HG03066 (cell line): Measurements from ENCODE around the gene ADRA2C.

Experiments used
- ATAC-seq: cut with Tn5 transposase; IDR thresholded peaks from one replicate; pipeline ENCODE4 v1.9.1; 2021; ENCODE audit warnings: low read depth; ENCODE audit not compliant: unreplicated experiment

The ADRA2C gene

DNA sequence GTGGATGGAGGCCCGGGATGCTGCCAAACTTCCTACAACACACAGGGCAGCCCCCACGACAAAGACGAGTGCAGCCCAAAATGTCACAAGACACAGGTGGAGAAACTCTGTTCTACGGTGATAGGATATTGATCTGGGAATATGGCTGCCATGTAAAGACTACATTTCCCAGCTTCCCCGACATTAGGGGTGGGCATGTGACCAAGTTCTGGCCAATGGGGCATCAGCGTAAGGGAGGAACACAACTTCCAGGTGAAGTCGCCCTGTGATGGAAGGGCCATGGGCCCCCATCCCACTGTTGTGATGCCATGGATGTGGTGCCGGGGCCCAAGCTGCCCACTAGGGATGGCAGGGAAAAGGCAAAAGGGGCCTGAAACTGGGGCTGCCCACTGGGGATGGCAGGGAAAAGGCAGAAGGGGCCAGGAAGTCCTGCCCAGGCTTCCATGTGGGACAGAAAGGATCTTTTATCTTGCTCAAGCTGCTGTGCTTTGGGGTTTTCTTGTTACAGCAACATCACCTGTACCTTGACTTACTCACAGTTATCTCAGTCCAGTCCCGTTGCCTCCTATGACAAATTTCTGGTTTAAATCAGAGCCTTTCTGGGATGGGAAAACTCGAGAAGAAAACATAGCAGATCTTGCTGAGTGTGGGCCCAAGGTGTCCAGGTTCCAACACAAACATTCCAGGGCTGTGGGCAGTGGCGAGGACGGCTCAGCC is 9.7 kb upstream of the ADRA2C start:
- no peak for ATAC-seq

DNA sequence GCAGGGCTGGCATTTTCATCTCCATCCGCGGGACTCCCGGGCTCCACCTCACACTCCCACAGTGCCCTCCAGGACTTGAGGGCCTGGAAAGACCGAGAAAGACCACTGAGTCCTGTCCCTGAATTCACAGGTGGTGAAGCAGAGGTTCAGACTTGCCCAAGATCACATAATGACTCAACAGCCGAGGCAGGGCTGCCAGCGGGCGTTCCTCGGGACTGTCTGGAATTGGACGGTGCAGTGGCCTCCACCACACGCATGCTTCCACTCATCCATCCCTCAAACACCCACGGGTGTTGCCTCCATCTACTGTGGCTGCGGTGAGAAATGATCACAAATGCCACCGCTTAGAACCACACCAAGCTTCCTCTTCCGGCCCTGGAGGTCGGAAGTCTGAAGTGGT is 6.9 kb upstream of the ADRA2C start:
- no peak for ATAC-seq

DNA sequence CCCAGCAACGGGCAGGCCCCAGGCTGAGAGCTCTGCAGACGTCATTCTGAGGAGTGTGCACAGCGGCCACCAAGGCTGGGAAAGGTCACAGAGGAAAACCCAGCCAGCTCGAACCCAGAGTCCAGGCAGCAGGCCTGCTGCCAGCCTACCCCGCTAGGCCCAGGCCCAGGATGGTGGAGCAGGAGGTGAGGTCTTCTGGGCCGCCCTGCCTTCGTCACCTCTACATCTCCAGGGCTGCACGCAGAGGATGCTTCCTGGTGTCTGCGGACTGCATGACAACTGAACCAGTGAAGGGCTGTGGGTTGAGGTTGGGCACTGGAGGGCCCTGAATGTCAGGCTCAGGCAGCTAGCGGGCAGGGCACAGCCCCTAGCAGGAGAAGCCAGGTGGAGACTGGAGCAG is 5.8 kb upstream of the ADRA2C start:
- no peak for ATAC-seq

DNA sequence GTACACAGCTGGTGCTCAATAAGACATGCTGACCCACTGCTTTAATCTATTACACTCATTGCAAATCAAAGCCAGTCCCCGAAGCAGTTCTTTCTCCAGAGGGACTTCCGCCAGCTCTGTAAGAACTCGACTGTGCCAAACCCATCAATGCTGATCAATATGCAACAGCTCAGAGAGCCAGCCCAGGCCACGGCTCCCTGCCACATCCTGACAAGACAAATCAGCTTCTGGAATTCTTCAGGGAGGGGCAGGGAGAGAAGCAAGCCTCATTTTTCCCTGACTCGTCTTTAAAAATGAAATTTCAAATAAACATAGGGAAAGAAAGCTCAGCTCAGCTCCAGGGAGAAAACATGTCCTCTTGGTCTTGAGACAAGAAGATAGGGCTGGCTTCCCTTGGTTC is 5.3 kb upstream of the ADRA2C start:
- no peak for ATAC-seq

DNA sequence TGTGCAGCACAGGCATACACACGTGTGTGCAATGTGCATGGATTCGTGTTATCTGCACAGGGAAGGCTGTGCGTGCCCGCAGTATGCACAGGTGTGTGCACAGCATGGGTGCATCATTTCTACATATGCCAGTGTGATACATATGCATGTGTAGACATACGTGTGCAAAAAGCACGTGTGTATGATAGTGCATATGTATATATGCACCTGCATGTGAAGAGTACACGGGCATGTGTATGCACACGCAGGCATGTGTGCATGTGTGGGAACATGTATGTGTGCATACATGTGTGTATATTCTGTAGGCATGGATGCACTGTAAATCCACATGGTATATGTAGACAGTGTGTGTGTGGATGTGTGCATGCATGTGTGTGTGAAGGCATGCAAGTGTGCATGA is 3.9 kb upstream of the ADRA2C start:
- ATAC-seq: no peak

DNA sequence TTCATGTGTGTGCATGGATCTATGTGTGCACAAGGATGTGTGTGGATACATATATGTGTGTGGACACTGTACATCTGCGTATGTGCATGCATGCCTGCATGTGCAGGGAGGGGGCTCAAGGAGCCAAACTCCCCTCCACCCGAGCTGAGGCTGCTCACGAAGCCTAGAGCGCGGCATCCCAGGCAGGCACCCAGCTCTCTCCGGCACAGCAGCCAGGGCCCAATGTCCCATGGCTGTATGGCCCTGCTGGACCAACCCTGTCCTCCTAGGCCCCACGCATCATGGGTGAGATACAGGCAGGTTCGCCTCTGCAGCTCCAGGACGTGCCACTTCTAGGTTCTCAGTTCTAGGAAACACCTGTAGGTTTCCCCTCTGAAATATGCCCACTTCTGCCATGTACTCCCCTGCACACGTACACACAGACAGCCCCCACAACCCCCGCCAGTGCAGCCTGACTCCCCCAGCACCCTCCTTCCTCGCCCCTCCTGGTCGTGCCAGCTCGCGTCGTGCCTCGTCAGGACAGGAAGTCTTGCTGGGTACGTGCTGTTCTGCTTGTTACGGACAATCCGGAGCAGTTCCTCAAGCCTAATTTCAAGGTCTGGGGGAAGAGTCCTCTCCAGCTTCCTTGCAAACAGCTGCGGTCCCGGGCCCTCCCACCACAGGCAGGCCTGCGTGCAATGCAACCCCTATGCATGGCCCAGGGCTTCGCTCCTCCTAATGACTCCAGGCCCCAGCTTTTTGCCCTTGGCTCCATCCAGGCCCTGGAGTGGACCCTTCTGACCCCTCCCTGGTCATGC is 3.2 kb upstream of the ADRA2C start:
- no peak for ATAC-seq

DNA sequence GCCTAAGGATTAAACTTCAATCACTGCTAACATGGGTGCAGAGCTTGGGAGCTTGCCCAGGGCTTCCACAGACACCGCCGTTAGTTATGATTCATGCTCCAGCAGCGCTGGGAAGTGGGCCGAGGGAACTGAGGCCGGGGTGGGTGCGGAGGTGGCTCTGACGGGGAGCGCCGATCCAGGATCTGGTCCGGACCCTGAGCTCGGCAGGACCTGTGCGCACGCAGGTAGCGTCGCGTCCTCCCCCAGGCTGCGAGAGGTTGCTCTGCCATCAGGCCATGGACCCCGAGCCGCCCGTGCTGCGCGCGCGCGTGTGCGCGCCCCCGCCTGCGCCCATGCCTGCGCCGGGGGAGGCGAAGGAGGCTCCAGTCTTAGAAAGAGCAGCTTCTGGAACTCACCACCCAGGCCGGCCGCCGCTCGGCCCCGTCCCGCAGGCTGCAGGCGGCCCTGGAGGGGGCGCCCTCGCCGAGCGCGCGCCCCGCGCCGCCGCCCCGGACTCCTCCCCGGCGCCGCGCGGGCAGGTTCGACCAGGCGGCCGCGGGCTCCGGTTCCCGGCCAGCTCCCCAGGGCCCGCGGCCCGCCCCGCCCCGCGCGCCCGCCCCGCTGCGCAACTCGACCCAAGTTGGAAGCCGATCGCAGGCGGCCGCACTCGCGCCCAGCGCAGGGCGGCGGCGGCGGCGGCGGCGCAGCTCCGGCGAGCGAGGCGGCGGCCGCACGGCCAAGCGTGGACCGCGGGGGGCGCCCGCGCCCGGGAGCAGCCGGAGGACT is 732 bp upstream of the ADRA2C start:
- ATAC-seq: no peak

DNA sequence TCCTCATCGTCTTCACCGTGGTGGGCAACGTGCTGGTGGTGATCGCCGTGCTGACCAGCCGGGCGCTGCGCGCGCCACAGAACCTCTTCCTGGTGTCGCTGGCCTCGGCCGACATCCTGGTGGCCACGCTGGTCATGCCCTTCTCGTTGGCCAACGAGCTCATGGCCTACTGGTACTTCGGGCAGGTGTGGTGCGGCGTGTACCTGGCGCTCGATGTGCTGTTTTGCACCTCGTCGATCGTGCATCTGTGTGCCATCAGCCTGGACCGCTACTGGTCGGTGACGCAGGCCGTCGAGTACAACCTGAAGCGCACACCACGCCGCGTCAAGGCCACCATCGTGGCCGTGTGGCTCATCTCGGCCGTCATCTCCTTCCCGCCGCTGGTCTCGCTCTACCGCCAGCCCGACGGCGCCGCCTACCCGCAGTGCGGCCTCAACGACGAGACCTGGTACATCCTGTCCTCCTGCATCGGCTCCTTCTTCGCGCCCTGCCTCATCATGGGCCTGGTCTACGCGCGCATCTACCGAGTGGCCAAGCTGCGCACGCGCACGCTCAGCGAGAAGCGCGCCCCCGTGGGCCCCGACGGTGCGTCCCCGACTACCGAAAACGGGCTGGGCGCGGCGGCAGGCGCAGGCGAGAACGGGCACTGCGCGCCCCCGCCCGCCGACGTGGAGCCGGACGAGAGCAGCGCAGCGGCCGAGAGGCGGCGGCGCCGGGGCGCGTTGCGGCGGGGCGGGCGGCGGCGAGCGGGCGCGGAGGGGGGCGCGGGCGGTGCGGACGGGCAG is 792 bp downstream of the ADRA2C start:
- ATAC-seq: no peak

DNA sequence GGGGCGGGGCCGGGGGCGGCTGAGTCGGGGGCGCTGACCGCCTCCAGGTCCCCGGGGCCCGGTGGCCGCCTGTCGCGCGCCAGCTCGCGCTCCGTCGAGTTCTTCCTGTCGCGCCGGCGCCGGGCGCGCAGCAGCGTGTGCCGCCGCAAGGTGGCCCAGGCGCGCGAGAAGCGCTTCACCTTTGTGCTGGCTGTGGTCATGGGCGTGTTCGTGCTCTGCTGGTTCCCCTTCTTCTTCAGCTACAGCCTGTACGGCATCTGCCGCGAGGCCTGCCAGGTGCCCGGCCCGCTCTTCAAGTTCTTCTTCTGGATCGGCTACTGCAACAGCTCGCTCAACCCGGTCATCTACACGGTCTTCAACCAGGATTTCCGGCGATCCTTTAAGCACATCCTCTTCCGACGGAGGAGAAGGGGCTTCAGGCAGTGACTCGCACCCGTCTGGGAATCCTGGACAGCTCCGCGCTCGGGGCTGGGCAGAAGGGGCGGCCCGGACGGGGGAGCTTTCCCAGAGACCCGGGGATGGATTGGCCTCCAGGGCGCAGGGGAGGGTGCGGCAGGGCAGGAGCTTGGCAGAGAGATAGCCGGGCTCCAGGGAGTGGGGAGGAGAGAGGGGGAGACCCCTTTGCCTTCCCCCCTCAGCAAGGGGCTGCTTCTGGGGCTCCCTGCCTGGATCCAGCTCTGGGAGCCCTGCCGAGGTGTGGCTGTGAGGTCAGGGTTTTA is 1.5 kb downstream of the ADRA2C start:
- ATAC-seq: no peak

DNA sequence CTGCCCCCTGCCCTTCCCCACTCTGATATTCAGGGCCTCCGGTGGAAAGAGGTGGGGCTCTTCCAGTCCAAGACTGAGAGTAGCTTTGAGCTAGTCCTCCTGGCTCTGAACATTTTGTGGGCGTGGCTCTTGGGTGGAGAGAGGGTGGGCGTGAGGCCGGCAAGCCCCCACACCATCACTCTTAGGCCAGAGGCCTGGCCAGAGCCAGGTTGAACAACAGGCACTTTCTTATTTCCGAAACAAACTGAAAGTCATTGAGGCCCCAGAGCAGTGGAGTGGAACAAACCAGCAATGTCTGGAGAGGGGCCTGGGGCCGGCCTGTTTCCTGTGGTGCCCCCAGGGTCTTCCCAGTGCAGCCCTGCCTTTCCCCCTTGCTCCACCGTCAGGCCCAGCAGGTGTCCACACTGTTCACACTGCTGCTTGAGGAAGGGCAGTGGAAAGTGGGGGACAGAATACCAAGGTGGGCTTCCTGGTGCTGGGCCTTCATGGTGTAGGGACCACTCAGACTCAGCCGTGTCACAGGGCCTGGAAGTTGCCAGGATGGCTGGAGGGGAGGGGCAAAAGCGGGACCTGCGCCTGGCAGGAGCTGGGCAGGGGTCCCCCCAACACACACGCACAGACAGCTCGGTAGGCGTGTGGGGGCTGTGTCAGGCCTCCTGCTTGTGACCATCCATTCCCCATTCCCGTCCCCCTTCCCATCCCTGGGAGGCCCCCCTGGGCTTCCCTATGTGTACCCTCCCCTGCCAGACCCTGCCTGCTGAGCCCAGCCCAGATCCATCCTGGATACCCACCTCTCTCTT is 2.9 kb downstream of the ADRA2C start:
- ATAC-seq: no peak

DNA sequence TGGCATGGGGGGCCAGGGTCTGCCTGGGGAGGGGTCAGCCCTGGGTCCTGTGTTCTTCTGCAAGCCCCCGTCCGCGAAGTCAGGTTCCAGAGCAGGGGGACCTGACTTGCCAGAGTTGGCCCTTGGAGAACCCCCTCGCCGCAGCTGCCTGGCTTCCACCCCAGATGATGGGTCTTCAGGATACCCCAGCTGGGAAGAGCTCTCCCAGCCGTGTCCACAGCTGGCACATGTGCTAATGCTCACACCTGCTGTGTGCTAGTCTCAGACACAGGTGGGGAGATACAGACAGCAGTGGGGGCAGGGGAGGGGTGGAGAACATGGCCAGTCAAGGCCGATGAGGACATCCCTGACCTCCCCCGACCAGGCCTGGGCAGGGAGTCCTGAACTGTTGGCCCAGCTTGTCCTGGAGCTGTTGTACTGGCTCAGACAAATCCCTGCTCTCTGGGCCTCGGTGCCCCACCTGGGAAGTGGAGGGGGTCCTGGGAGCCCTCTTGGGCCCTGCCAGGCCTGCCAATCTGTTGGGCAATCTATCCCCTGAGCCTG is 3.5 kb downstream of the ADRA2C start:
- ATAC-seq: no peak

DNA sequence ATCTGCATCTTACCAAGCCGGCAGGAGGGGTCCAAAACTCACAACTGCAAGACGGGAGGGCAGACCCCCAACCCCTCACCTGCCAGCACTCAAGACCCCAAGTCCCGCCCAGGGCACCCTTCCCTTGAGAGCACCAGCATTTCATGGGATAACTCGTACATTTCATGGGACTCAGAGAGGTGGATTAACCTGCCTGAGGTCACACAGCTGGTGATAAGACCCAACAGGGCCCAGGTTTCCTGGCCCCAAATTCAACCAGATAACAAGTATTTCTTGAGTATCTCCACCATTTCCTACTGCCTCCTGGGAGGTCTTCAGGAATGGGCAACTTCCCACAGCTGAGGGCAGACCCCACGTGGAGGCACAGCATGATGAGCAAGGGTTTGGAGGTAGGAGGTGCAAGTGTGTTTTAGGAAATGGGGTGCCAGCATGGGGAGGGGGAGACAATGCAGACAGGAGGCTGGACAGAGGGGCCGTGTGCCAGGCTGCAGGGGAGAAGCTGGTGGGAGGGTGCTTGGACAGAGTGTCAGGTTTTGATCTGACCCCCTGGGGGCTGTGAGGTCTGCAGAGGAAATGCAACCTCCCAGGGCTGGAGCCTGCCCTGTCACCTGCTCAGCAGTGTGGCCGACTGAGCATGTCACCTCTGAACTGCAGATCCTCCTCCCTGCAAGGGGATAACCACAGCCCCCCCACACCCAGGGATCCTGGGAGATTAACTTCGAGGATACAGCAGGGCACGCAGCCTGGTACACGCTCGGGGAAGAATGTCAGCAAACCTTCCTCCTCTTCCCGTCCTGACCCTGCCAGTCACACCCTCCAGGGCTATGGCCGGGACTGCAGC is 4.4 kb downstream of the ADRA2C start:
- ATAC-seq: no peak

DNA sequence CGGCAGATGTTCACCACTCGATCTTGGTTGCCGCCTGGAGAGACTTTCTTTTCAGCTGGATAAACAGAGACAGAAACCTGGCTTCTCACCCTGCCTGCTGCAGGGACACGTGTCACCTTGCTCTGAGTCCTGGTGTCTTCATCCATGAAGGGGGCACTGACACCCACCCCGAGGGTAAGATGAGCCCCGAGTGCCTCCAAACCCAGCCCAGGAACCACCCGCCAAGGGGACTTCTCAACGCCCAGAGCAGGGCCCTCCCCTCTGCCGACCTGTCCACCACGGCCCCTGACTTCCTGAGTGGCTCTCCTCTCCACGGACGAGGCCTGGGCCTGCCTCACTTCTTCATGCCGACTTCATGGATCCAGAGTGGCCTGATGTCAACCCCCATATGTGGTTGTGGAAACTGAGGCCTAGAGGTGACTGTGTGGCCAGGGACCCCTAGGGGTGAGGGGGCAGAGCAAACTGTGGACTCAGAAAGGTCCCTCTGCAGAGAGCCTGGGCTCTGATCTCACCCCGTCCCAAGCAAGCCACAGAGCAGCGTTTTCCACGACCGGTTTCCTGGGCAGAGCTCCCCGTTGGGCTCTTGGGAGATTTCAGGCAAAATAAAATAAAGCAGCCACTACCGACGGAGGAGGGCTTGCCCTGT is 5.1 kb downstream of the ADRA2C start:
- ATAC-seq: no peak

DNA sequence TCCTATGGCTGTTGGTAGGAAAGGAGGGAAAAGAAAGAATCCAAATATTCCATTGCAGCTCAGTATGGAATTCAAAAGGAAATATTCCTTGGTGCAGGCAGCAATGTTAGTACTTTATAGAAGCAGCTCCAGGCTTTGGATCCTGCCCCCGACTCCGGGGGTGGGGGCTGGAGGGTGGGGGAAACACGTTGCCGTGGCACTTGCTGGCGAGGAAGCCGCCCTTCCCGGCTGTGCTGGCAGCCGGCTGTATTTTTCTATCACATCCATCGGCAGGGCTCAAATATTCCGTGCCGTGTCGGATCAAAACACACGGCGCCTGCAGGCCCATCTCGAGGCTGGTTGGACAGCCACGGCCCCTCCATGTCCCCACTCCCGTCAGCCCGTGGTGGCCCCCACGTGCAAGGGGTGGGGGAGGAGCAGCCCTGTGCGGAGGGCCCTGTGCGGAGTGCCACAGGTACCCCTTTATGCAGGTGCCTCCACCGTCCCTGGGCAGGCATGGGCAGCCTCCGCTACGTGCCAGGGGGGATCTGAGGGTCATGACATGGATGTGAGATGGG is 5.8 kb downstream of the ADRA2C start:
- ATAC-seq: no peak

DNA sequence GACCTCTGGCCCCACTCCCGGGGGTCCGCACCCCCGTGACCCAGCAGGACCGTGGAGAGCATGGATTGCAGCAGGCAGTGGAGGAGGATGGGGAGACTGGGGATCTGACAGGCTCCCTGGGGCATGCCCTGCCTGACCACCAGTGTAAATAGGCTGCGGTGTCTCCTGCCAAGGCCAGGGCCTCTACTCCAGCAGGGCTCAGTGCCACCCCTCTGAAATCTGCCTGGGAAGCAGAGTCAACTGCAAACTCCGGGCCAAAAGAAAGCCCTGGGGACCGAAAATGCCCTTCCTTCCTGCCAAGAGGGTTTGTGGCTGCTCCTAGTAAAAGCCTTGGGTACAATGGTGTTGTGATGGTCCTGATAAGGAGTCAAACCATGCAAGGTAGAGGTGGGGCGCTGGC is 6.4 kb downstream of the ADRA2C start:
- no peak for ATAC-seq

DNA sequence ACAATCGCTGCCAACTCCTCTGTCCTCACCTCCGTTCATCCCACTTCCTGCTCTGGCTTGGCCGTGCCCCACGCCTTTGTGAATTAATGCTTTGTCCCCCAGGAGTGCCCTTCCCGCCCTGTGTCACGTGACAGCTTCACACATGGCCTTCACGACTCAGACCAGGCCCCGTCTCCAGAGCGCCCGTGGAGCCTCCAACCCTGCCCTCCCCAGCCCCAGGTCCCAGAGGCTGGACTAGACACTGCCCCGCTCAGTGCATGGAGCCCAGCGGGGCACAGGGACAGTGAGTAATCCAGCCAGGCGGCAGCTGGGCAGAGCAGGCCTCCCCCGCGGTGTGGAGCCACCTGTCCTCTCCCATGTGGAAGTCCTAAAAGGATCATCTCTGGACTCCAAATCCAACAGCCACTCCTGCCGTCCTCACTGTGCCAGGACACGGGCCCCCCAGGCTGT is 7.4 kb downstream of the ADRA2C start:
- ATAC-seq: no peak

DNA sequence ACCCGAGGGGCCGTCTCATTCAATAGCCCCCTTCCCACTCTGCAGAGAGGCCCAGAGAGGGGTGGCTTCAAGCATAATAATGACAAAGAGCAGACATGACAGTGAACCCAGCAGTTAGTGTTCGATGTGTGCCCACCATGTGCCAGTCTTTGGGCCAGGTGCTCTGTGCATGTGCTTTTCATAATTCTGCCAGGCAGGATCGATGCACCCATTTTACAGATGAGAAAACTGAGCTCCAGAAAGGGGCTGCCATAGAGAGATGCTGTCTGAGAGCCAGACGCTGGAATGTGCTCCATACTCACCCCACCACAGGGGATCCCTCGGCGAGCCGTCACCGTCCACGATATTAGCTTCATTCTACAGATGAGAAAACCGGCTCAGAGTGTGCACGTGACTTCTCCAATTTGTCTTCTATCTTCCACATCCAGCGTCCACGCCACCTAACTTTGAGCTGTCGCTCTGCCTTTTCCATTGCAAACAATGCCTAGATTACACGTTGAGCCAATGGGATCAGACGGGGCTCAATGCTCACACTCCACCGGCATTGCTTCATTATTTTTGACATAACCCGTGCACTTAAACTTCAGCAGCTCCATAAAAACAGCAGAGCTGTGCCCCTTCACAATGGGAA is 8.2 kb downstream of the ADRA2C start:
- no peak for ATAC-seq
